ENCODE results near the gene CCNF. TPM values are rescaled to one million over a fixed set of nuclear protein-coding genes. Genes with fewer than 3 reads are reported as not detected.

Gene CCNF
- total RNA-seq, 2 experiments from 2014 or later, result 99.3 to 101 TPM

DNA sequence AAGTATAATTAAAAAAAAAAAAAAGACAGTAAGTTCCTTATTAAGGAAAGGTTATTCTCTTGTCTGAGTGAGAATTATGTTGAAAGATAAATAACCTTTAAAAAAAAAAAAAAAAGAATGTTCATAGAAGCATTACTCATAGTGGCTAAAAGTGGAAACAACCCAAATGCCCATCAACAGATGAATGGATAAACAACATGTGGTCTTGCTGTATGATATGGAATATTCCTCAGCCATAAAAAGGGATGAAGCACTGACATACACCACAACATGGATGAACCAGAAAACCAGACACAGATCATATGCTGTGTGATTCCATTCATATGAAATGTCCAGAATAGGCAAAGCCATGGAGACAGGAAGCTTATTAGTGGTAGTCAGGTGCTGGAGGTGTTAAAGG, 9.2 kb upstream of the CCNF start:
- H3K9me3 Mint-ChIP-seq, result no peaks in the 10 kb centered on the region
- H3K4me1 Mint-ChIP-seq, result peaks cover 14% of the 10 kb centered on the region
- no peak overlapping the region for H3K27ac Mint-ChIP-seq
- POLR2A ChIA-PET, result no interaction called here
- H3K4me3 Mint-ChIP-seq, result no peak overlapping the region
- no peaks in the 10 kb centered on the region for H3K36me3 Mint-ChIP-seq (ENCODE audit: low read depth)
- no peak for DNase-seq
- H3K27me3 Mint-ChIP-seq, result peaks cover 3% of the 10 kb centered on the region
- CTCF ChIA-PET, result no interaction called here

DNA sequence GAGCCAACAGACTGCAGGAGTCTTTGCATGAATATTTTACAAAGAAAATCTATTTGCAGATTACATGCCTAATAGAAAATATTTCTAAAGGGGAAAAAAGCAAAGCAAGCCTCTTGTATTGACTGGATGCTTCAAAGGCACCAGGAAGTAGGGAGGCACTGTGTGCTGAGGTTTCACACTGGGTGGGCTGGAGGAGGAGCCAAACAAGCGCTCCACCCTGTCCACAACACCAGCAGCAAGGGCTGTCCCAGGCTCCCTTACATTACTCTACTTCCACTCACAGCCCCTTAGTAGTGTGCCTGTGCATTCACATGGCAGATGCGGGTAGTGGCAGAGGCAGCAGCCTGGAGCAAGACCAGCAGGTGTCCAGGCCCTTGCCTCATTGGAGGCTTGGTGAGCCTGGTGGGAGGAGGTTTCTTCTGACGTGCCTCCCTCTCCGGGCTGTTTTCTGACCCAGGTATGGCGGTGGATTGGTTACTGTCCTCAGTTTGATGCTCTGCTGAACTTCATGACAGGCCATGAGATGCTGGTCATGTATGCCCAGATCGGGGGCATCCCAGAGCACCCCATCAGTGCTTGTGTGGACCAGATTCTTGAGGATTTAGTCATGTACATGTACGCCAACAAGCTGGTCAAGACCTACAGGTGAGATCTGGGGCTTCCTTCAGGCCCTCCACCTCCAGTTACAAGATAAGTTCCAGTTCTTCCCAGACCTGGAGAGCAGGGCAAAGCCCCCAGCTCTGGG, 7.0 kb upstream of the CCNF start:
- no peak overlapping the region for H3K4me3 Mint-ChIP-seq
- H3K9me3 Mint-ChIP-seq, result no peaks in the 10 kb centered on the region
- no peak for DNase-seq
- H3K36me3 Mint-ChIP-seq (ENCODE audit: low read depth), result no peaks in the 10 kb centered on the region
- ChIA-PET CTCF (interaction anchor here (0.6 to 1.5 kb wide), 2 partner anchors 79 to 121 kb away, joined by 3 read pairs; no protein-coding TSS in a partner anchor), POLR2A (no interaction called here)
- peaks cover 3% of the 10 kb centered on the region for H3K27me3 Mint-ChIP-seq
- peak overlapping the region; percentile 36 for H3K27ac Mint-ChIP-seq
- peaks cover 17% of the 10 kb centered on the region for H3K4me1 Mint-ChIP-seq

DNA sequence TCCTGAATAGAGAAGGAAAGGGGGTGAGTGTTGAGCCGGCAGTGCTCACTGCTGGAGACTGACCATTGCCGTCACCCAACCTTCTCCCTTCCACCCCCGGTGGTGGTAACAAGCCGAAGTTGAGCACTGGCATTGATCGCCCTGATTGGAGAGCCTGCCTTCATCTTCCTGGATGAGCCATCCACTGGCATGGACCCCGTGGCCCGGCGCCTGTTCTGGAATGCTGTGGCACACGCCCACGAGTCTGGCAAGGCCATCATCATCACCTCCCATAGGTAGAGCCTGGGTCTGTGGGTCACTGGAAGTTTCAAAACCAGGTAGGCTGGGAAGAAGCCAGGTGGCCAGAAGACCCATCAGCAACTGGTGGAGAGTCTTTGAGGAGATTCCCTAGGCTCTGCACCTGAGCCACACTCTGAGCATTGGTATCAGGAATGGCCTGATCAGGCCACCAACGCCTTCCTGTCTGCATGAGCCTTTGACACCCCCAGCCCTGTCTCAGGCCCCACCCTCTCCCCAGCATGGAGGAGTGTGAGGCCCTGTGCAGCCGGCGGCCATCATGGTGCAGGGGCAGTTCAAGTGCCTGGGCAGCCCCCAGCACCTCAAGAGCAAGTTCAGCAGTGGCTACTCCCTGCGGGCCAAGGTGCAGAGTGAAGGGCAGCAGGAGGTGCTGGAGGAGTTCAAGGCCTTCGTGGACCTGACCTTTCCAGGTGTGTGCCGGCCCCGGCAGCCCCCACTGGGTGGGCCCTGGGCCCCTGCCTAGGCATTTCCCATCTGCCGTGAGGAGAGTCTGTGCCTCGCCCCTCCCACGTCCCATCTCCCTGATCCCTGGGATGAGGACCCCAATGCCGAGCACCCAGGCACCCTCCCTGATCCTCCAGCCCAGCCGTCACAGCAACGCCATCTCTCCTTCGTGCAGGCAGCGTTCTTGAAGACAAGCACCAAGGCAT, 4.9 kb upstream of the CCNF start:
- ChIA-PET CTCF (no interaction called here), POLR2A (no interaction called here)
- H3K27me3 Mint-ChIP-seq, result peaks cover 3% of the 10 kb centered on the region
- H3K27ac Mint-ChIP-seq, result no peak overlapping the region
- no peak for DNase-seq
- H3K4me1 Mint-ChIP-seq, result peaks cover 30% of the 10 kb centered on the region
- no peak overlapping the region for H3K4me3 Mint-ChIP-seq
- H3K9me3 Mint-ChIP-seq, result no peaks in the 10 kb centered on the region
- no peaks in the 10 kb centered on the region for H3K36me3 Mint-ChIP-seq (ENCODE audit: low read depth)

DNA sequence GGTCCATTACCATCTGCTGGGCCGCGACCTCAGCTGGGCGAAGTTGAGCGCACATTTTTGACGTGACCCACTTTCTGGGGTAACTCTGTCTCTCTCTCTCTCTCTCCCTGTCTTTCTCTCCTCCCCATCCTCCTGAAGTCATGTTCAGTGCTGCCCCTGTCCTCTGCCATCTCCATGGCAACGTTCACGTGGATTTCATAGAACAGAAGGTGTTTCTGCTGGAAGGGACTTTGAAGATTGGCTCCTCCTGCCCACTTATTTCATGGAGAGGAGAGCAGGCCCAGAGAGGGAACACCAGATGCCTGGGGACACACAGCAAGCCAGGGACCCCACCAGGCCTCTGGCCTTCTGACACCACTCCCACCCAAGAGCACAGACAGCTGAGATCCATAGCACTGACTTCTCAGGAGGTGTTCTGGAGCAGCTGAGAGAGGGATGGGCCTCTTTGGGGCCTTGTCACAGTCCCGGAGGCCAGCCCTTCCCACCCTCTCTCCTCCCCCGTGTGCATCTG, 4.2 kb upstream of the CCNF start:
- CTCF ChIA-PET, result no interaction called here
- H3K27ac Mint-ChIP-seq, result no peak overlapping the region
- POLR2A ChIA-PET, result no interaction called here
- no peak overlapping the region for H3K4me3 Mint-ChIP-seq
- no peak for DNase-seq
- H3K4me1 Mint-ChIP-seq, result peaks cover 32% of the 10 kb centered on the region
- no peaks in the 10 kb centered on the region for H3K9me3 Mint-ChIP-seq
- peaks cover 3% of the 10 kb centered on the region for H3K27me3 Mint-ChIP-seq
- peaks cover 2% of the 10 kb centered on the region for H3K36me3 Mint-ChIP-seq (ENCODE audit: low read depth)

DNA sequence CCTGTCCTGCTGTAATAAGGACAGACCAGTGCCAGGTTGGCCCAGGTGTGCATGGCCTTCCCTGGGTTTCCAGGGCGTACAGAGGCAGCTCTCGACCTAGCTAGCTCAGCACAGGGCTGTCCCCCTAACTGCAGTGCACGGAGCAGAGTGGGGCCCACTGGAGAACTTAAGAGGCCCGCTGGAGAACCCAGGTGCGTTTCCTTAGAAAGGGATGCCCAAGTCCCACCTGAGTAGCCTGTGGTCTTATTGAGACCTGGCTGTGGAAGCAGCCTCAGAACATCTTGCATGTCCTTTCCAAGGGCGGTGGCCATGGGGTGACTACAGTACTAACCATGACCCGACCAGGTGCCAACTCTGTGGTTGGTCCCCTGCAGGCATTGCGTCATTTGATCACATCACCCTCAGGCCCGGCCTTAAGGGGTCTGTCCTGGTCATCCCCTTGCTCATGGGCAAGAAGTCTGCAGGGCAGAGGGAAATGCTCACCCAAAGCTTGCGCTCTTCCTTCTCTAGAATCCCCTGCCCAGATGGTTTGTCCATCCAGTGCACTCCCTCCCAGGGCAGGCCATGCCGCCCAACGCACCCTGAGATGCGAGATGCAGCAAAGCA, 3.3 kb upstream of the CCNF start:
- H3K4me3 Mint-ChIP-seq, result no peak overlapping the region
- no peaks in the 10 kb centered on the region for H3K27me3 Mint-ChIP-seq
- no peak for DNase-seq
- CTCF ChIA-PET, result no interaction called here
- POLR2A ChIA-PET, result no interaction called here
- H3K36me3 Mint-ChIP-seq (ENCODE audit: low read depth), result peaks cover 11% of the 10 kb centered on the region
- H3K4me1 Mint-ChIP-seq, result peaks cover 41% of the 10 kb centered on the region
- no peaks in the 10 kb centered on the region for H3K9me3 Mint-ChIP-seq
- no peak overlapping the region for H3K27ac Mint-ChIP-seq

DNA sequence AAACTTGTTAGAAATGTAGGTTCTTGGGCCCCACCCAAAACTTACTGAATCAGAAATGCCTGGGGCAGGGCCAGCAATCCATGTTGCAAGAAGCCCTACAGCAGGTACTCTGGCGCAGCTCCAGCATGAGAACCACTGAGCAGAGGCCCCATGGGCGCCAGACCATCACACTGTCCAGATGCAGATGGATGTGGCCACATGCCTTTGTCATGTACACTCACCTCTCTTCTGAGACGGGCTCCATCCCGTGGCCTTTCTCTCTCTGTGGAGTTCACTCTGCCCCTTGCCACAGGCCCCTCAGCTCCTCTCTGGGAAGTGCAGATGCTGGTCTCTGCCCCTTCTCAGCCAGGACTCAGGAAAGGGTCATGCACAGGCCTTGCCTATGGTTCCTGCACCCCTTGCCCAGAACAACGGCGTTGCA, 2.3 kb upstream of the CCNF start:
- peak overlapping the region; percentile 20 for H3K4me3 Mint-ChIP-seq
- DNase-seq, result no peak
- no peaks in the 10 kb centered on the region for H3K9me3 Mint-ChIP-seq
- POLR2A ChIA-PET, result no interaction called here
- no peaks in the 10 kb centered on the region for H3K27me3 Mint-ChIP-seq
- H3K27ac Mint-ChIP-seq, result peak overlapping the region; percentile 78
- H3K36me3 Mint-ChIP-seq (ENCODE audit: low read depth), result peaks cover 14% of the 10 kb centered on the region
- CTCF ChIA-PET, result no interaction called here
- peaks cover 43% of the 10 kb centered on the region for H3K4me1 Mint-ChIP-seq

DNA sequence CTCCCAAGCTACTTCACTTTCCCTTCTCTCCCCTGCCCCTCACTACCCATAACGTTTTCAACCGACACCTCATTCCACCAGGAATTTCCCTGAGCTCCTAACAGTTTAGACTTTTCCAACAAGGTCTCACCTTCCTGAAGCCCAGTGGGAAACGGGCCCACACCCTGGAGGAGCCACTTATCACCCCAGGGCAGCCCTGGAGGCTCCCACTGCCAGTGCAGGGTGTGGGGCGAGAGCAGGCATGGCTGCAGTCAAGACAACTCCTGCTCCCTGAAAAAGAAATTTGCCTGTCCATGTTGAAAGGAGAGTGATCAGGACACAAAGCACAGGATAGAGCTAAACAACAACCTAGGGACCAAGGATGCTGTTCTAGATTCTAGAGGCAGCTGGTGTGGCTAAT, 1.7 kb upstream of the CCNF start:
- Mint-ChIP-seq H3K4me3 (peak overlapping the region; percentile 91), H3K4me1 (peaks cover 40% of the 10 kb centered on the region), H3K9me3 (no peaks in the 10 kb centered on the region), H3K27ac (peak overlapping the region; percentile 78), H3K36me3 (ENCODE audit: low read depth) (peaks cover 16% of the 10 kb centered on the region), H3K27me3 (no peaks in the 10 kb centered on the region)
- ChIA-PET CTCF (no interaction called here), POLR2A (no interaction called here)
- DNase-seq, result no peak

DNA sequence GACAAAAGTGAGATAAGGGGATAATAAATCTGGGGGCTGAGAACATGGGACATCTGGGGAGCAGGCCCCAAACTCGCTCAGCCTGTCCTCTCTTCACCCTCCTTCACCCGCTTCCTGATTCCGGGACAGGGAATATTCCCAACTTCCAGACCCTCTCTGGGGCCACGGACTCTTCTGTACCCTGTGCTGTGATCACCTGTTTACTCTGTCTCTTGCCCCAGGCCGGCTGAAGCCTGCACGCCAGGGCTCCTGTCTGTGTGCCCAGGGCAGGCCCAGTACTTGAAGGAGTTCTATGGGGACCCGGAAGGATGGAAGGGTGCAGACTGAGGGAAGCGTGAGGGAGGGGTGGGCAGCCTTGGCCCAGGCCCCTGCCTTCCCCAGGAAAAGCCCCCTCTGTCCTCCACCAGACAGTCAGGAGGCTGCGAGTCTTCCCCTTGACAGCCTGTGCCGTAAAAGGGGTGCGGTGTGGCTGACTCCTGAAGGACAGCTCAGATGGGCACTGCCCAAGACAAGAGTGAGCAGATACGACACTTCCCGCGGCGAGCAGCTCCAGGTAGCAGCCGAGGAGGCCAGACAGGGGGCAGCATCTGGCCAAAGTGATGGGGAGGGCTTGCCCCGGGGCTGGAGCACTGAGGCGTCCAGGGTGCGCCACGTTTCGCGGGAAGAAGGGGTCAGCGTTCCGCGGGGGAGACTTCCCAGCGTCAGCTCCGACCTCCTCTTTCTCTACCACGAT, 1.0 kb upstream of the CCNF start:
- Mint-ChIP-seq H3K27me3 (no peaks in the 10 kb centered on the region), H3K9me3 (no peaks in the 10 kb centered on the region), H3K36me3 (ENCODE audit: low read depth) (peaks cover 22% of the 10 kb centered on the region), H3K4me1 (peaks cover 40% of the 10 kb centered on the region), H3K27ac (peak overlapping the region; percentile 93), H3K4me3 (peak overlapping the region; percentile 91)
- DNase-seq, result no peak
- ChIA-PET CTCF (interaction anchor here (1.1 to 2.5 kb wide), 3 partner anchors 13 to 233 kb away, joined by 3 to 9 read pairs (median 6); no protein-coding TSS in a partner anchor), POLR2A (no interaction called here)

DNA sequence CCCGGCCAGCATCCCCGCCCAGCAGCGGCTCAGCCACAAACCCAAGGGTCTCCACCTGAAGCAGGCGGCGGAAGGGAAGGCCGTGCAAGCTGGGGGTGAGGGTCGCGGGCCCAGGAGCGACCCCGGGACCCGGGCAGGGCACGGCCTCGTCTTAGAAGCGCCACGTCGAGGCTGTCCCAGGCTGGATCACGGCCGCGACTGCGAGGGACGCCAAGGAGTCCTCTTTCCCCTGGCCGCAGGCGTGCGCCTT, 538 bp upstream of the CCNF start:
- CTCF ChIA-PET, result interaction anchor here (1.1 to 2.5 kb wide), 3 partner anchors 12 to 234 kb away, joined by 3 to 9 read pairs (median 6); no protein-coding TSS in a partner anchor
- Mint-ChIP-seq H3K9me3 (no peaks in the 10 kb centered on the region), H3K4me1 (peaks cover 40% of the 10 kb centered on the region), H3K36me3 (ENCODE audit: low read depth) (peaks cover 27% of the 10 kb centered on the region), H3K27me3 (no peaks in the 10 kb centered on the region), H3K27ac (peak overlapping the region; percentile 93), H3K4me3 (peak overlapping the region; percentile 91)
- DNase-seq, result no peak
- POLR2A ChIA-PET, result no interaction called here

DNA sequence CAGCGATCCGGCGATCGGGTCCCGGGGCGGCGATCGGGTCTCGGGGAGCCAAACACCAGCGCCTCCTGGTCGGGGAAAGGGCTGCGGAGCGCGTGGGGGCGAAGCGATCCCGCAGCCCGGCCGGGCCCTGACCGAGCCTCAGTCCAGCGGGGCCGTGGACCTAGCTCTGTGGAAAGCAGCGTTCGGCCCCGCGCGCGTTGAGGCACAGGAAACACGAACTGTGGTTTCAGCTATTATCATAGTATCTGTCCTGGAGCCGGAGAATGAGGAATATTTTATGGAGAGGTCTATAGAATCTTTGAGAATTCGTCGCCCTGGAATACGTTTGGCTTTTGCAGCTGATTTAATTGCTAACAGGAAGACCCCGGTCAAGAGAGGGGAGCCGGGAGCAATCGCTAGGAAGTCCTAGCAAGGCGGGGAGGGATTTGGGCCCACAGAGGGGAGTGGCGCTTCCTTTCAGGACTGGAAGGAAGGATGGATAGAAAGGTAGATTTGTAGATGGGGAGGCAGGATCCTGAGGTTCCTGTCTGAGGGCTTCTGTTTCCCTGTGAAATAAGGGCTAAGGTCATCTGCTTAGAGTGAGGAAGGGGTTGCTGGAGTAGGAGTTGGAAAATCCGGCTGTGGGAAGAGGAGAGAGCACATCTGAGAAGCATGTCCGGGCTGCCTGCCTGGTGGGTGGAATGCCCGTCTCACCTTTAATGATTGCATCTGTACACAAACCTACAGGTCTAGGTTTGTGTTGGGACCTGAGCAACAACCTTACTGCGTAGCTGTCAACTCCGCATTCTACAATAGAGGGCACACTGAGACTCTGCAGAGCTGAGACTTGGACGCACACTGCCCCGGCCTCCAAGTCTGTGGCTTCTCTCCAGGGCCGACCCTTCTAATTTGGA, 770 bp downstream of the CCNF start:
- POLR2A ChIA-PET, result interaction anchor here (0.6 kb wide), 1 partner anchor 19 kb away, joined by 8 read pairs; no protein-coding TSS in a partner anchor
- H3K4me1 Mint-ChIP-seq, result peaks cover 42% of the 10 kb centered on the region
- peaks cover 30% of the 10 kb centered on the region for H3K36me3 Mint-ChIP-seq (ENCODE audit: low read depth)
- H3K27me3 Mint-ChIP-seq, result no peaks in the 10 kb centered on the region
- H3K9me3 Mint-ChIP-seq, result no peaks in the 10 kb centered on the region
- CTCF ChIA-PET, result interaction anchor here (0.7 to 2.5 kb wide), 4 partner anchors 11 to 235 kb away, joined by 3 to 9 read pairs (median 6); no protein-coding TSS in a partner anchor
- peak overlapping the region; percentile 86 for H3K27ac Mint-ChIP-seq
- H3K4me3 Mint-ChIP-seq, result peak overlapping the region; percentile 94
- peak; percentile 34 for DNase-seq

DNA sequence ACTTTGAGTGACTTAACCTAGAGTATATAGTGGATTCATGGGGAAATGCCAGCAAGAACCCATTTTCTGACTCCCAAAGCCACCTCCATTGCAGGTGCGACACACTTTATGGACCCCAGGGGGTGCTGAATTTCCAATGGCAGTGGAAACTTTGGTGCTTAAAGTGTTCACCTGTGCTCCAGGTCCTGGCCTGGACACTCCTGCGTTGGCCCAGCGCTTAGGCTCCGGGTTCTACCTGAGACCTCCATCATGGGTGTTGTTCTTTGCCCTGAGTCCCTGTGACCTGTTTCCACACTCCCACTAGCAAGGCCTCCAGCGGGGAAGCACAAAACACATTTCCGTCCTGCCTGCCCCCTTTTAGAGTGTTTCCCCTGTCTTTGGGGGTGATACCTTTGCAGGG, 3.0 kb downstream of the CCNF start:
- Mint-ChIP-seq H3K36me3 (ENCODE audit: low read depth) (peaks cover 48% of the 10 kb centered on the region), H3K9me3 (no peaks in the 10 kb centered on the region), H3K4me1 (peaks cover 39% of the 10 kb centered on the region), H3K27me3 (no peaks in the 10 kb centered on the region), H3K4me3 (no peak overlapping the region), H3K27ac (no peak overlapping the region)
- no peak for DNase-seq
- ChIA-PET CTCF (no interaction called here), POLR2A (no interaction called here)

Measured in activated CD4-positive, alpha-beta T cell treated with anti-CD3 and anti-CD28 coated beads, Interleukin-2, amount 10 ng/mL, durations not matched to agents 7 days and 5 days (primary cell).